GM06990 (cell line): ENCODE data around the gene UPK2.

ENCODE experiments used
- DNase-seq: peaks from one replicate; pipeline ENCODE4 v3.0.0-alpha.2; 2011; ENCODE audit not compliant: insufficient read length; ENCODE audit errors: extremely low read depth
- H3K27me3 ChIP-seq: replicated peaks from 2 replicates; pipeline ENCODE4 v1.6.0; 2011; ENCODE audit warnings: low read length; ENCODE audit not compliant: control insufficient read depth, insufficient read depth
- H3K36me3 ChIP-seq: 2 replicates; pipeline ENCODE4 v1.5.1; 2011; ENCODE audit warnings: low read length; ENCODE audit not compliant: control insufficient read depth, insufficient read depth
- H3K4me3 ChIP-seq: replicated peaks from 2 replicates; pipeline ENCODE4 v1.5.1; 2011; ENCODE audit warnings: low read depth, mild to moderate bottlenecking, control low read depth, low read length
- CTCF ChIP-seq: IDR thresholded peaks from 2 replicates; pipeline ENCODE4 v1.5.1; 2011; ENCODE audit warnings: low read length, control low read depth, mild to moderate bottlenecking, inconsistent platforms; ENCODE audit not compliant: insufficient read depth, poor library complexity, severe bottlenecking

The UPK2 gene

GRCh38 chr11:118922745-118923627, 33.1 kb upstream of the UPK2 start:
- H3K36me3 ChIP-seq, result peaks cover 2% of the 10 kb centered on the region; the same call in 1 of the 2 replicates
- no peak for TF ChIP-seq CTCF
- DNase-seq, result no peak
- H3K4me3 ChIP-seq, result no peak overlapping the region; the same call in 1 of the 2 replicates
- H3K27me3 ChIP-seq, result no peaks in the 10 kb centered on the region

- no peak for TF ChIP-seq CTCF
- Histone ChIP-seq H3K4me3 (peak overlapping the region; percentile 85), H3K36me3 (no peaks in the 10 kb centered on the region), H3K27me3 (no peaks in the 10 kb centered on the region)
- no peak for DNase-seq
Measured at GRCh38 chr11:118923721-118924587, 32.1 kb upstream of the UPK2 start.

GRCh38 chr11:118924591-118925585, 31.2 kb upstream of the UPK2 start:
- Histone ChIP-seq H3K4me3 (peak overlapping the region; percentile 85), H3K36me3 (no peaks in the 10 kb centered on the region), H3K27me3 (no peaks in the 10 kb centered on the region)
- DNase-seq, result peak; percentile 51
- no peak for TF ChIP-seq CTCF

GRCh38 chr11:118927554-118928100, 28.5 kb upstream of the UPK2 start:
- Histone ChIP-seq H3K4me3 (no peak overlapping the region), H3K27me3 (no peaks in the 10 kb centered on the region), H3K36me3 (no peaks in the 10 kb centered on the region)
- DNase-seq, result no peak
- no peak for TF ChIP-seq CTCF

- peak; percentile 81 for DNase-seq
- Histone ChIP-seq H3K36me3 (no peaks in the 10 kb centered on the region), H3K4me3 (peak overlapping the region; percentile 70), H3K27me3 (no peaks in the 10 kb centered on the region)
- TF ChIP-seq CTCF, result peak; percentile 92
Measured at GRCh38 chr11:118928101-118928869, 27.8 kb upstream of the UPK2 start.
